ENCODE results near the gene MORN1.

The MORN1 gene

GRCh38 chr1:2314803-2315673, 76.3 kb downstream of the MORN1 start:
- H3K4me2 ChIP-seq (ENCODE audit: low read length) = peak overlapping the region; percentile 82
- H3K36me3 ChIP-seq (ENCODE audit: insufficient read depth, low read length) = peaks cover 5% of the 10 kb centered on the region
- H3K4me1 ChIP-seq (ENCODE audit: control insufficient read depth, insufficient read depth, low read length) = peaks cover 53% of the 10 kb centered on the region
- no peaks in the 10 kb centered on the region for H3K9me3 ChIP-seq (replicated peaks; ENCODE audit: low read length)
- peak overlapping the region; percentile 63 for H3K4me3 ChIP-seq (ENCODE audit: low read length)
- H3K27me3 ChIP-seq (ENCODE audit: control insufficient read depth, insufficient read depth, low read length) = no peaks in the 10 kb centered on the region
- H3K9ac ChIP-seq (ENCODE audit: low read depth, low read length) = peak overlapping the region; percentile 75

GRCh38 chr1:2314273-2314802, 77.0 kb downstream of the MORN1 start:
- Histone ChIP-seq H3K4me3 (ENCODE audit: low read length) (peak overlapping the region; percentile 63), H3K27me3 (ENCODE audit: control insufficient read depth, insufficient read depth, low read length) (no peaks in the 10 kb centered on the region), H3K4me1 (ENCODE audit: control insufficient read depth, insufficient read depth, low read length) (peaks cover 53% of the 10 kb centered on the region), H3K4me2 (ENCODE audit: low read length) (peak overlapping the region; percentile 82), H3K36me3 (ENCODE audit: insufficient read depth, low read length) (peaks cover 5% of the 10 kb centered on the region), H3K9ac (ENCODE audit: low read depth, low read length) (peak overlapping the region; percentile 75), H3K9me3 (replicated peaks; ENCODE audit: low read length) (no peaks in the 10 kb centered on the region)

GRCh38 chr1:2313651-2314261, 77.6 kb downstream of the MORN1 start:
- Histone ChIP-seq H3K36me3 (ENCODE audit: insufficient read depth, low read length) (peaks cover 11% of the 10 kb centered on the region), H3K27me3 (ENCODE audit: control insufficient read depth, insufficient read depth, low read length) (no peaks in the 10 kb centered on the region), H3K4me2 (ENCODE audit: low read length) (peak overlapping the region; percentile 82), H3K4me3 (ENCODE audit: low read length) (peak overlapping the region; percentile 63), H3K9me3 (replicated peaks; ENCODE audit: low read length) (no peaks in the 10 kb centered on the region), H3K9ac (ENCODE audit: low read depth, low read length) (peak overlapping the region; percentile 75), H3K4me1 (ENCODE audit: control insufficient read depth, insufficient read depth, low read length) (peaks cover 53% of the 10 kb centered on the region)

GRCh38 chr1:2312515-2313301, 78.6 kb downstream of the MORN1 start:
- Histone ChIP-seq H3K4me3 (ENCODE audit: low read length) (no peak overlapping the region), H3K27me3 (ENCODE audit: control insufficient read depth, insufficient read depth, low read length) (no peaks in the 10 kb centered on the region), H3K36me3 (ENCODE audit: insufficient read depth, low read length) (peaks cover 21% of the 10 kb centered on the region), H3K9me3 (replicated peaks; ENCODE audit: low read length) (no peaks in the 10 kb centered on the region), H3K9ac (ENCODE audit: low read depth, low read length) (peak overlapping the region; percentile 18), H3K4me2 (ENCODE audit: low read length) (no peak overlapping the region), H3K4me1 (ENCODE audit: control insufficient read depth, insufficient read depth, low read length) (peaks cover 53% of the 10 kb centered on the region)

GRCh38 chr1:2312160-2312514, 79.2 kb downstream of the MORN1 start:
- Histone ChIP-seq H3K4me3 (ENCODE audit: low read length) (no peak overlapping the region), H3K4me2 (ENCODE audit: low read length) (no peak overlapping the region), H3K9me3 (replicated peaks; ENCODE audit: low read length) (no peaks in the 10 kb centered on the region), H3K27me3 (ENCODE audit: control insufficient read depth, insufficient read depth, low read length) (no peaks in the 10 kb centered on the region), H3K36me3 (ENCODE audit: insufficient read depth, low read length) (peaks cover 27% of the 10 kb centered on the region), H3K4me1 (ENCODE audit: control insufficient read depth, insufficient read depth, low read length) (peaks cover 53% of the 10 kb centered on the region), H3K9ac (ENCODE audit: low read depth, low read length) (no peak overlapping the region)

- H3K36me3 ChIP-seq (ENCODE audit: insufficient read depth, low read length) = peaks cover 33% of the 10 kb centered on the region
- no peaks in the 10 kb centered on the region for H3K9me3 ChIP-seq (replicated peaks; ENCODE audit: low read length)
- no peak overlapping the region for H3K4me3 ChIP-seq (ENCODE audit: low read length)
- H3K27me3 ChIP-seq (ENCODE audit: control insufficient read depth, insufficient read depth, low read length) = no peaks in the 10 kb centered on the region
- H3K9ac ChIP-seq (ENCODE audit: low read depth, low read length) = peak overlapping the region; percentile 55
- no peak overlapping the region for H3K4me2 ChIP-seq (ENCODE audit: low read length)
- peaks cover 46% of the 10 kb centered on the region for H3K4me1 ChIP-seq (ENCODE audit: control insufficient read depth, insufficient read depth, low read length)
These were observed 79.9 kb downstream of the MORN1 start for GRCh38 chr1:2311184-2312032.

GRCh38 chr1:2310332-2311183, 80.8 kb downstream of the MORN1 start:
- peaks cover 37% of the 10 kb centered on the region for H3K4me1 ChIP-seq (ENCODE audit: control insufficient read depth, insufficient read depth, low read length)
- H3K27me3 ChIP-seq (ENCODE audit: control insufficient read depth, insufficient read depth, low read length) = no peaks in the 10 kb centered on the region
- no peaks in the 10 kb centered on the region for H3K9me3 ChIP-seq (replicated peaks; ENCODE audit: low read length)
- no peak overlapping the region for H3K4me2 ChIP-seq (ENCODE audit: low read length)
- H3K36me3 ChIP-seq (ENCODE audit: insufficient read depth, low read length) = peaks cover 41% of the 10 kb centered on the region
- H3K4me3 ChIP-seq (ENCODE audit: low read length) = no peak overlapping the region
- no peak overlapping the region for H3K9ac ChIP-seq (ENCODE audit: low read depth, low read length)

GRCh38 chr1:2308844-2309243, 82.5 kb downstream of the MORN1 start:
- no peaks in the 10 kb centered on the region for H3K9me3 ChIP-seq (replicated peaks; ENCODE audit: low read length)
- H3K4me2 ChIP-seq (ENCODE audit: low read length) = no peak overlapping the region
- no peaks in the 10 kb centered on the region for H3K27me3 ChIP-seq (ENCODE audit: control insufficient read depth, insufficient read depth, low read length)
- peaks cover 58% of the 10 kb centered on the region for H3K36me3 ChIP-seq (ENCODE audit: insufficient read depth, low read length)
- peaks cover 27% of the 10 kb centered on the region for H3K4me1 ChIP-seq (ENCODE audit: control insufficient read depth, insufficient read depth, low read length)
- no peak overlapping the region for H3K9ac ChIP-seq (ENCODE audit: low read depth, low read length)
- no peak overlapping the region for H3K4me3 ChIP-seq (ENCODE audit: low read length)

- peaks cover 65% of the 10 kb centered on the region for H3K36me3 ChIP-seq (ENCODE audit: insufficient read depth, low read length)
- H3K4me3 ChIP-seq (ENCODE audit: low read length) = no peak overlapping the region
- peaks cover 21% of the 10 kb centered on the region for H3K4me1 ChIP-seq (ENCODE audit: control insufficient read depth, insufficient read depth, low read length)
- H3K9me3 ChIP-seq (replicated peaks; ENCODE audit: low read length) = no peaks in the 10 kb centered on the region
- H3K9ac ChIP-seq (ENCODE audit: low read depth, low read length) = no peak overlapping the region
- no peaks in the 10 kb centered on the region for H3K27me3 ChIP-seq (ENCODE audit: control insufficient read depth, insufficient read depth, low read length)
- no peak overlapping the region for H3K4me2 ChIP-seq (ENCODE audit: low read length)
These were observed 83.4 kb downstream of the MORN1 start for GRCh38 chr1:2307972-2308371.

GRCh38 chr1:2307064-2307605, 84.2 kb downstream of the MORN1 start:
- H3K9ac ChIP-seq (ENCODE audit: low read depth, low read length) = no peak overlapping the region
- no peak overlapping the region for H3K4me2 ChIP-seq (ENCODE audit: low read length)
- H3K4me1 ChIP-seq (ENCODE audit: control insufficient read depth, insufficient read depth, low read length) = peaks cover 13% of the 10 kb centered on the region
- no peaks in the 10 kb centered on the region for H3K9me3 ChIP-seq (replicated peaks; ENCODE audit: low read length)
- H3K27me3 ChIP-seq (ENCODE audit: control insufficient read depth, insufficient read depth, low read length) = no peaks in the 10 kb centered on the region
- peaks cover 65% of the 10 kb centered on the region for H3K36me3 ChIP-seq (ENCODE audit: insufficient read depth, low read length)
- no peak overlapping the region for H3K4me3 ChIP-seq (ENCODE audit: low read length)

Measured in skeletal muscle satellite cell (primary cell).